Hepatocyte (in vitro differentiated cells): Measurements from ENCODE around the gene CD200. TPM values are rescaled to one million over a fixed set of nuclear protein-coding genes. Genes with fewer than 3 reads are reported as not detected.

ENCODE experiments used
- DNase-seq: peaks from one replicate; pipeline ENCODE4 v3.0.0-alpha.2; 2016; ENCODE audit warnings: low spot score
- H2AFZ ChIP-seq: fragments of 200-600 bp; sonication (generic); 2 replicates; pipeline ENCODE4 v1.6.0; 2016; ENCODE audit warnings: antibody characterized with exemption, mild to moderate bottlenecking
- H3K27ac ChIP-seq: fragments of 200-600 bp; sonication (generic); 2 replicates; pipeline ENCODE4 v1.5.1; 2016; ENCODE audit warnings: mild to moderate bottlenecking
- H3K27me3 ChIP-seq: fragments of 200-600 bp; sonication (generic); 2 replicates; pipeline ENCODE4 v1.6.1; 2016
- H3K36me3 ChIP-seq: fragments of 200-600 bp; sonication (generic); replicated peaks from 2 replicates; pipeline ENCODE4 v1.5.1; 2016; ENCODE audit warnings: low read depth; ENCODE audit not compliant: insufficient read depth
- H3K4me1 ChIP-seq: fragments of 200-600 bp; sonication (generic); 2 replicates; pipeline ENCODE4 v1.5.1; 2016; ENCODE audit warnings: mild to moderate bottlenecking, moderate library complexity; ENCODE audit not compliant: insufficient read depth
- H3K4me2 ChIP-seq: fragments of 200-600 bp; sonication (generic); 2 replicates; pipeline ENCODE4 v1.6.0; 2016
- H3K4me3 ChIP-seq: fragments of 200-600 bp; sonication (generic); 2 replicates; pipeline ENCODE4 v1.5.1; 2016; ENCODE audit warnings: mild to moderate bottlenecking
- H3K79me2 ChIP-seq: fragments of 200-600 bp; sonication (generic); 2 replicates; pipeline ENCODE4 v1.6.0; 2017; ENCODE audit warnings: mild to moderate bottlenecking
- H3K9me2 ChIP-seq: fragments of 200-600 bp; sonication (generic); replicated peaks from 2 replicates; pipeline ENCODE4 v1.6.0; 2017; ENCODE audit warnings: mild to moderate bottlenecking; ENCODE audit not compliant: insufficient read depth
- H3K9me3 ChIP-seq: fragments of 200-600 bp; sonication (generic); 2 replicates; pipeline ENCODE4 v1.5.1; 2016; ENCODE audit warnings: low read depth, mild to moderate bottlenecking
- H4K20me1 ChIP-seq: fragments of 200-600 bp; sonication (generic); 2 replicates; pipeline ENCODE4 v1.6.0; 2016; ENCODE audit warnings: mild to moderate bottlenecking; ENCODE audit not compliant: insufficient read depth, poor library complexity, severe bottlenecking
- CTCF ChIP-seq: fragments of 200-600 bp; sonication (generic); IDR thresholded peaks from 2 replicates; pipeline ENCODE4 v1.5.1; 2016; ENCODE audit warnings: antibody characterized with exemption, mild to moderate bottlenecking; ENCODE audit not compliant: poor library complexity
- EZH2 ChIP-seq: fragments of 200-600 bp; sonication (generic); IDR thresholded peaks from 2 replicates; pipeline ENCODE4 v1.6.1; 2016; ENCODE audit warnings: antibody characterized with exemption, mild to moderate bottlenecking, borderline replicate concordance
- EZH2phosphoT487 ChIP-seq: fragments of 200-600 bp; sonication (generic); IDR thresholded peaks from one replicate; pipeline ENCODE4 v1.6.1; 2018; ENCODE audit warnings: antibody characterized with exemption, mild to moderate bottlenecking, low read depth, moderate library complexity; ENCODE audit not compliant: unreplicated experiment, severe bottlenecking
- WGBS: methylation state at CpG from one replicate; pipeline ENCODE4 v1.1.6; 2016; ENCODE audit warnings: low lambda C conversion rate; ENCODE audit errors: missing lambda C conversion rate; 5-methylcytosine and 5-hydroxymethylcytosine counted together
- polyA plus RNA-seq: library from polyadenylated mRNA; unstranded; fragments of >200 nt; fragmentation: Nextera tagmentation; extraction: Ambion mirVana; gene quantifications from 2 replicates; pipeline ENCODE4 v1.2.1, GENCODE V29; 2016
- total RNA-seq: library from RNA; depleted of rRNA; stranded (reverse); fragments of >200 nt; gene quantifications from 2 replicates; pipeline ENCODE4 v1.2.3, GENCODE V29; 2014

Gene CD200
- total and polyA plus RNA-seq, 2 experiments from 2014 or later: 12.6 to 16.8 TPM

GRCh38 chr3:112297714-112298113 lies 35.2 kb upstream of the CD200 start:
- TF ChIP-seq EZH2: no peak
- no peak for TF ChIP-seq EZH2phosphoT487
- no peak for TF ChIP-seq CTCF
- H3K4me1 ChIP-seq: peaks cover 7% of the 10 kb centered on the region
- H4K20me1 ChIP-seq: no peaks in the 10 kb centered on the region
- H3K27ac ChIP-seq: no peak overlapping the region
- no peaks in the 10 kb centered on the region for H3K9me2 ChIP-seq
- H3K4me2 ChIP-seq: no peak overlapping the region
- DNase-seq: no peak
- no peak overlapping the region for H3K4me3 ChIP-seq
- H3K79me2 ChIP-seq: no peaks in the 10 kb centered on the region
- no peaks in the 10 kb centered on the region for H3K36me3 ChIP-seq
- no peaks in the 10 kb centered on the region for H3K27me3 ChIP-seq
- H2AFZ ChIP-seq: no peak overlapping the region
- H3K9me3 ChIP-seq: no peaks in the 10 kb centered on the region

- H3K4me2 ChIP-seq: no peak overlapping the region
- no peaks in the 10 kb centered on the region for H3K27me3 ChIP-seq
- H3K9me3 ChIP-seq: no peaks in the 10 kb centered on the region
- H3K27ac ChIP-seq: no peak overlapping the region
- no peaks in the 10 kb centered on the region for H3K79me2 ChIP-seq
- no peaks in the 10 kb centered on the region for H4K20me1 ChIP-seq
- no peak for DNase-seq
- H3K4me3 ChIP-seq: no peak overlapping the region
- no peaks in the 10 kb centered on the region for H3K36me3 ChIP-seq
- TF ChIP-seq EZH2 (no peak), EZH2phosphoT487 (no peak), CTCF (no peak)
- H3K9me2 ChIP-seq: no peaks in the 10 kb centered on the region
- H3K4me1 ChIP-seq: peaks cover 7% of the 10 kb centered on the region
- no peak overlapping the region for H2AFZ ChIP-seq
Measured at GRCh38 chr3:112298781-112299180, 34.2 kb upstream of the CD200 start.

DNA sequence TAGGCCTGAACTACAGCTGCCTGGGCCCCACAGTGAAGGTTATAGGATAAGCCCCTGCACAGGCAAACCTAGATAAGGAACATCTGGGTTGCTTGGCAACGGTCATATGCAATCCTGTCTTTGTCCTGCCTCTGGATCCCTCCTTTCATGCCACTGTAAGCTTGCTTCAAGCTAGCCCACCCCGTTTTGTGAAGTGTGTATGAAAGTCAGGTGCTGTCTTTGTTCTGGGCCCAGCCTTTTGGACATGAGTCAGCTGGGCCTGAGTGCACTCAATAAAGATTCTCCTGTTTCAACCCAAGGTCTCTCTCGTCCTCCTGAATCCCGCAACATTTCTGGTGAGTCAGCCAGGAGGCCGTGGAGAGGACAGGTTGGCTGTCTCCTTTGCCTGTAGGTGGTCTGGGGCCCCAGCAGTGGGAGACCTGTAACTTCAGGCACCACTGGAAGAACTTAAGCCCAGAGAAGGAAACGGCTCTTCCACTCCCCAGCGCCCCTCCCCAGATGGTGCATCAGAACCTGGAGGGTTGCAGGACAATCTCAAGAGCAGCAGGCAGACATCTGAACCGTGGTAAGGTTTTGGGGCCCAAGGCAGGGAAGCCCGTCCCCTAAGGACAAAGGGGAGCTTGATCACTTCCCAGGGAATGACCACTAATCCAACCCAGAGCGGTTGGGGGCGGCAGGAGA lies 30.7 kb upstream of the CD200 start:
- Histone ChIP-seq H3K79me2 (no peaks in the 10 kb centered on the region), H3K4me2 (peak overlapping the region; percentile 69), H3K27ac (peak overlapping the region; percentile 90), H4K20me1 (no peaks in the 10 kb centered on the region), H3K36me3 (no peaks in the 10 kb centered on the region), H3K9me2 (no peaks in the 10 kb centered on the region), H3K9me3 (no peaks in the 10 kb centered on the region), H3K4me3 (peak overlapping the region; percentile 10), H2AFZ (peak overlapping the region; percentile 33), H3K27me3 (no peaks in the 10 kb centered on the region), H3K4me1 (peaks cover 27% of the 10 kb centered on the region)
- WGBS: 45% methylated on average over 11 of the region's 11 CpGs
- peak; percentile 79 for DNase-seq
- TF ChIP-seq CTCF: no peak
- TF ChIP-seq EZH2phosphoT487: no peak
- TF ChIP-seq EZH2: no peak
